ENCODE data around the gene DLGAP3. TPM values are rescaled to one million over a fixed set of nuclear protein-coding genes. Genes with fewer than 3 reads are reported as not detected.

The DLGAP3 gene
- total and polyA plus RNA-seq, 2 of the 13 experiments (the other 11 are each of a cell fraction or from before 2014, with no cell fraction given): 0.03 to 0.04 TPM

DNA sequence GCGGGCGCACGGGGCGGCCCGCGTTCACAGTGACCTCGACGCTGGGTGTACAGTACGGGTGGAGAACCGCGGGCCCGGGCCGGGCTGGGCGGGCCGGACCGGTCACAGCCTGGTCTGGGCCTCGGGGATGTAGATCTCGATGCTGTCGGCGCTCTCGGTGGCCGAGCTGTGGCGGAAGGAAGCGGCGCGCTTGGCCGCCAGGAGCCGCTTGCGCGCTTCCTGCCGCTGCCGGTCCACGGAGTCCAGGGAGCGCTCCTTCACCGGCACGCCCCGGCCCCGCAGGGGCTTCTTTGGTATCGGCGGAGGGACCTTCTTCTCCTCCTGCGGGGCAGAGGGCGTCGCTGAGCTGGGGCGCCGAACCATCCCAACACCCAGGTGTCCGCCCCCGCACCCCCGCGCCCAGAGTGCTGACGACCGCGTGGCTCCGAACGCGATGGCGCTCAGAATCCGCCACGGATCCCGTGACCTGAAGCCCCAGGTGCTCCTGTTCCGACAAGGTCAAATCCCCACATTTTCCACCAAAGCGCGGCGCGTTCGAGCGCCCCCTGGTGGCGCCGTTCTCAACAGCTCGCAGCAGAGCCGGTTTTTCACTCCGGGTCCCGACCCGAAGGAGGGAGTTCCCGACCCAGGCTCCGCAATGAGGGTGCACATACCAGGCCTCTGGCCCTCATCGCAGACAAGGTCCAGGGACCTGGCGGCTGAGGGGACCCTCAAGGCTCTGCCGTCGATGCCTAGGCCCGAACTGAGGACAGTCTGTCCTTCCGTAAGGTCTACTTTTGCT is 63.3 kb downstream of the DLGAP3 start (continued):
- TF ChIP-seq, protein P1, sequence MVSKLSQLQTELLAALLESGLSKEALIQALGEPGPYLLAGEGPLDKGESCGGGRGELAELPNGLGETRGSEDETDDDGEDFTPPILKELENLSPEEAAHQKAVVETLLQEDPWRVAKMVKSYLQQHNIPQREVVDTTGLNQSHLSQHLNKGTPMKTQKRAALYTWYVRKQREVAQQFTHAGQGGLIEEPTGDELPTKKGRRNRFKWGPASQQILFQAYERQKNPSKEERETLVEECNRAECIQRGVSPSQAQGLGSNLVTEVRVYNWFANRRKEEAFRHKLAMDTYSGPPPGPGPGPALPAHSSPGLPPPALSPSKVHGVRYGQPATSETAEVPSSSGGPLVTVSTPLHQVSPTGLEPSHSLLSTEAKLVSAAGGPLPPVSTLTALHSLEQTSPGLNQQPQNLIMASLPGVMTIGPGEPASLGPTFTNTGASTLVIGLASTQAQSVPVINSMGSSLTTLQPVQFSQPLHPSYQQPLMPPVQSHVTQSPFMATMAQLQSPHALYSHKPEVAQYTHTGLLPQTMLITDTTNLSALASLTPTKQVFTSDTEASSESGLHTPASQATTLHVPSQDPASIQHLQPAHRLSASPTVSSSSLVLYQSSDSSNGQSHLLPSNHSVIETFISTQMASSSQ (IDR thresholded peaks at IDR 0.05; ENCODE audit: low read depth): no peak
- TF ChIP-seq, protein P1 (CRISPR knock-in tag; IDR thresholded peaks at IDR 0.05; ENCODE audit: borderline replicate concordance): no peak; the same call in 1 of the 2 replicates
- 0 out of 2 replicates have a peak, but pooled peaks have one; percentile 62 for TF ChIP-seq CAMTA2 (CRISPR knock-in tag; IDR thresholded peaks at IDR 0.05; ENCODE audit: borderline replicate concordance)
- no peak for TF ChIP-seq ZSCAN20 (CRISPR knock-in tag; IDR thresholded peaks at IDR 0.05; ENCODE audit: borderline replicate concordance)
- TF ChIP-seq MAFG (CRISPR knock-in tag; IDR thresholded peaks at IDR 0.05): no peak
- TF ChIP-seq, protein P2, sequence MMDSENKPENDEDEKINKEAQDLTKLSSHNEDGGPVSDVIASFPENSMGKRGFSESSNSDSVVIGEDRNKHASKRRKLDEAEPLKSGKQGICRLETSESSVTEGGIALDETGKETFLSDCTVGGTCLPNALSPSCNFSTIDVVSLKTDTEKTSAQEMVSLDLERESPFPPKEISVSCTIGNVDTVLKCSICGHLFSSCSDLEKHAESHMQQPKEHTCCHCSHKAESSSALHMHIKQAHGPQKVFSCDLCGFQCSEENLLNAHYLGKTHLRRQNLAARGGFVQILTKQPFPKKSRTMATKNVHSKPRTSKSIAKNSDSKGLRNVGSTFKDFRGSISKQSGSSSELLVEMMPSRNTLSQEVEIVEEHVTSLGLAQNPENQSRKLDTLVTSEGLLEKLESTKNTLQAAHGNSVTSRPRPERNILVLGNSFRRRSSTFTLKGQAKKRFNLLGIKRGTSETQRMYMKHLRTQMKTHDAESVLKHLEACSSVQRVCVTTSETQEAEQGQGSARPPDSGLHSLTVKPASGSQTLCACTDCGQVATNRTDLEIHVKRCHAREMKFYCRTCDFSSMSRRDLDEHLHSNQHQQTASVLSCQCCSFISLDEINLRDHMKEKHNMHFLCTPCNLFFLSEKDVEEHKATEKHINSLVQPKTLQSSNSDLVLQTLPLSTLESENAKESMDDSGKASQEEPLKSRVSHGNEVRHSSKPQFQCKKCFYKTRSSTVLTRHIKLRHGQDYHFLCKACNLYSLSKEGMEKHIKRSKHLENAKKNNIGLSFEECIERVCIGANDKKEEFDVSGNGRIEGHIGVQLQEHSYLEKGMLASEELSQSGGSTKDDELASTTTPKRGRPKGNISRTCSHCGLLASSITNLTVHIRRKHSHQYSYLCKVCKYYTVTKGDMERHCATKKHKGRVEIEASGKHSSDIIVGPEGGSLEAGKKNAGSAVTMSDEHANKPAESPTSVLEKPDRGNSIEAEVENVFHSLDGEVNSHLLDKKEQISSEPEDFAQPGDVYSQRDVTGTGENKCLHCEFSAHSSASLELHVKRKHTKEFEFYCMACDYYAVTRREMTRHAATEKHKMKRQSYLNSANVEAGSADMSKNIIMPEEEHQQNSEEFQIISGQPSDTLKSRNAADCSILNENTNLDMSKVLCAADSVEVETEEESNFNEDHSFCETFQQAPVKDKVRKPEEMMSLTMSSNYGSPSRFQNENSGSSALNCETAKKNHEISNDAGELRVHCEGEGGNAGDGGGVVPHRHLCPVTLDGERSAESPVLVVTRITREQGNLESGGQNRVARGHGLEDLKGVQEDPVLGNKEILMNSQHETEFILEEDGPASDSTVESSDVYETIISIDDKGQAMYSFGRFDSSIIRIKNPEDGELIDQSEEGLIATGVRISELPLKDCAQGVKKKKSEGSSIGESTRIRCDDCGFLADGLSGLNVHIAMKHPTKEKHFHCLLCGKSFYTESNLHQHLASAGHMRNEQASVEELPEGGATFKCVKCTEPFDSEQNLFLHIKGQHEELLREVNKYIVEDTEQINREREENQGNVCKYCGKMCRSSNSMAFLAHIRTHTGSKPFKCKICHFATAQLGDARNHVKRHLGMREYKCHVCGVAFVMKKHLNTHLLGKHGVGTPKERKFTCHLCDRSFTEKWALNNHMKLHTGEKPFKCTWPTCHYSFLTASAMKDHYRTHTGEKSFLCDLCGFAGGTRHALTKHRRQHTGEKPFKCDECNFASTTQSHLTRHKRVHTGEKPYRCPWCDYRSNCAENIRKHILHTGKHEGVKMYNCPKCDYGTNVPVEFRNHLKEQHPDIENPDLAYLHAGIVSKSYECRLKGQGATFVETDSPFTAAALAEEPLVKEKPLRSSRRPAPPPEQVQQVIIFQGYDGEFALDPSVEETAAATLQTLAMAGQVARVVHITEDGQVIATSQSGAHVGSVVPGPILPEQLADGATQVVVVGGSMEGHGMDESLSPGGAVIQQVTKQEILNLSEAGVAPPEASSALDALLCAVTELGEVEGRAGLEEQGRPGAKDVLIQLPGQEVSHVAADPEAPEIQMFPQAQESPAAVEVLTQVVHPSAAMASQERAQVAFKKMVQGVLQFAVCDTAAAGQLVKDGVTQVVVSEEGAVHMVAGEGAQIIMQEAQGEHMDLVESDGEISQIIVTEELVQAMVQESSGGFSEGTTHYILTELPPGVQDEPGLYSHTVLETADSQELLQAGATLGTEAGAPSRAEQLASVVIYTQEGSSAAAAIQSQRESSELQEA (CRISPR knock-in tag; IDR thresholded peaks at IDR 0.05; ENCODE audit: not compliant biosample characterization): no peak
- TF ChIP-seq U2AF1 (optimal IDR thresholded peaks at IDR 0.05; ENCODE audit: low read depth, low read length): peak; percentile 34
- no peak for TF ChIP-seq POLR2G (IDR thresholded peaks at IDR 0.05; ENCODE audit: low read depth, low read length)
- TF ChIP-seq ZFP36L1 (CRISPR knock-in tag; IDR thresholded peaks at IDR 0.05): no peak
- TF ChIP-seq ZNF3 (CRISPR knock-in tag; IDR thresholded peaks at IDR 0.05): no peak
- TF ChIP-seq HOXA9 (CRISPR knock-in tag; IDR thresholded peaks at IDR 0.05; ENCODE audit: borderline replicate concordance): no peak
- no peak for TF ChIP-seq SPEN (CRISPR knock-in tag; IDR thresholded peaks at IDR 0.05; ENCODE audit: low read depth)
- no peak for TF ChIP-seq GATAD1 (CRISPR knock-in tag; IDR thresholded peaks at IDR 0.05)
- TF ChIP-seq HDAC2 (CRISPR knock-in tag; IDR thresholded peaks at IDR 0.05): peak; percentile 32; the same call in 1 of the 2 replicates
- TF ChIP-seq NCOR1 (IDR thresholded peaks at IDR 0.05; ENCODE audit: borderline replicate concordance, low read length): no peak
- no peak for TF ChIP-seq ZNF33B (CRISPR knock-in tag; IDR thresholded peaks at IDR 0.05)
- TF ChIP-seq, protein P3, sequence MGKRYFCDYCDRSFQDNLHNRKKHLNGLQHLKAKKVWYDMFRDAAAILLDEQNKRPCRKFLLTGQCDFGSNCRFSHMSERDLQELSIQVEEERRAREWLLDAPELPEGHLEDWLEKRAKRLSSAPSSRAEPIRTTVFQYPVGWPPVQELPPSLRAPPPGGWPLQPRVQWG (CRISPR knock-in tag; IDR thresholded peaks at IDR 0.05; ENCODE audit: borderline replicate concordance, low read depth): no peak

Data from HepG2 (cell line).